Fibroblast of villous mesenchyme (primary cell): ENCODE measurements around the gene TMEM200A. TPM values are rescaled to one million over a fixed set of nuclear protein-coding genes. Genes with fewer than 3 reads are reported as not detected.

Experiments
- DNase-seq: peaks from one replicate; pipeline ENCODE4 v3.0.0-alpha.2; 2010; ENCODE audit warnings: low read depth
- H3K4me3 ChIP-seq: 2 replicates; pipeline ENCODE4 v1.5.1; 2011; ENCODE audit warnings: low read depth, mild to moderate bottlenecking, low read length
- total RNA-seq: library from RNA; depleted of rRNA; stranded (reverse); fragments of >200 nt; gene quantifications from 2 replicates; pipeline ENCODE4 v1.2.3, GENCODE V29; 2012
- TF ChIP-seq, protein P1 (sequence below): IDR thresholded peaks from 2 replicates; pipeline ENCODE4 v1.5.1; 2012; ENCODE audit warnings: low read depth, mild to moderate bottlenecking, low read length; ENCODE audit not compliant: insufficient read depth

The TMEM200A gene
- total RNA-seq, 1 donor: 43.6 TPM

DNA sequence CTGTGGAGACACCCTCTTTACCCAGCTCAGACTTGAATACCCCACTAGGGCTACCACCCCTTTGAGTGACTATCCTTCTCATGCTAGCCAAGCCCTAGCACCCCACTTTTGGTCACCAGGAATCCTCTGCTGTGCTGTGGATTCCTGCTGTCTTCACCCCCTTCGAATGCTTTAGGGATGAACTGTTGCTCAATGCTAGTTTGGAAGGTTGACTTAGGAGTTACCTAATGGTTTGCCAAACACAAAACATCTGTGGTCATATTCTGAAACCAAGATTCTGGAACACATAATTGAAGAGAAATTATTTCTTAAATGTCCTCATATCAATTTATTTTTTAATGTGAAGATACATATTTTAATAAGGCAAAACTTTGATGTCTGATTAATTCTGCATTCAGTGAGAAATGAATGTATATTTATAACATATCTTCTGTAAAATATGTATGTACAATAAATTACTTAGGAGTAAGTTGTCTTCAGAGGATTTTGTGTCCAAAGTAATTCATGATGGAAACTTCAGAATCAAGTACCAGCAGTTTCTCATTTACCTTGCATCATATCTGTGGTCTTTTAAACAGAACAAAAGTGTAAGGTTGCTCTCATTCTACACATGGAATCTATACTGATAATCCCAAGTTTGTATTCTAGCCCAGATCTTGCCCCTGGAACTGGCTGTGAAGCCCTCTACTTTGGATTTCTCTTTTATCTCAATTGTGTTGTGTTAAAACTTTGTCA lies 46.9 kb downstream of the TMEM200A start:
- TF ChIP-seq, protein P1, sequence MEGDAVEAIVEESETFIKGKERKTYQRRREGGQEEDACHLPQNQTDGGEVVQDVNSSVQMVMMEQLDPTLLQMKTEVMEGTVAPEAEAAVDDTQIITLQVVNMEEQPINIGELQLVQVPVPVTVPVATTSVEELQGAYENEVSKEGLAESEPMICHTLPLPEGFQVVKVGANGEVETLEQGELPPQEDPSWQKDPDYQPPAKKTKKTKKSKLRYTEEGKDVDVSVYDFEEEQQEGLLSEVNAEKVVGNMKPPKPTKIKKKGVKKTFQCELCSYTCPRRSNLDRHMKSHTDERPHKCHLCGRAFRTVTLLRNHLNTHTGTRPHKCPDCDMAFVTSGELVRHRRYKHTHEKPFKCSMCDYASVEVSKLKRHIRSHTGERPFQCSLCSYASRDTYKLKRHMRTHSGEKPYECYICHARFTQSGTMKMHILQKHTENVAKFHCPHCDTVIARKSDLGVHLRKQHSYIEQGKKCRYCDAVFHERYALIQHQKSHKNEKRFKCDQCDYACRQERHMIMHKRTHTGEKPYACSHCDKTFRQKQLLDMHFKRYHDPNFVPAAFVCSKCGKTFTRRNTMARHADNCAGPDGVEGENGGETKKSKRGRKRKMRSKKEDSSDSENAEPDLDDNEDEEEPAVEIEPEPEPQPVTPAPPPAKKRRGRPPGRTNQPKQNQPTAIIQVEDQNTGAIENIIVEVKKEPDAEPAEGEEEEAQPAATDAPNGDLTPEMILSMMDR: no peak

DNA sequence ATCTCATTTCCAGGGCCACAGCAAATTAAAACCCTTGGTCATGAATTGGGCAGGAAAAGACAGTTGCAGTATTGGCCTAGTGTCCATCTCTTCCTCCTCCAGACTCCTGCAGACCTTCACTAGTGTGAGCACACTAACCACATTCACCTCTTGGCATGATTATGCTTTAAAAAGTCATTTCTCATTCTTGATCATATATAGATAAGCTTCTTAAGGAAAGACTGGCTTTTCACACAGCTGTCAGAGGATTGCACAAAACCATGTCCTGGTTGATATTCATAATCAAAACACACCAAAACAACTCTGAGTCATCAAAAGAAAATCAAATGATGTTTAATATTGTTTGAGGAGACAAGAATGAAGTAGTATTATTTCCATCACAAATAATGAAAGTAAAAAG lies 52.1 kb downstream of the TMEM200A start:
- no peak overlapping the region for H3K4me3 ChIP-seq
- peak; percentile 91 for DNase-seq
- TF ChIP-seq, protein P1: no peak

More for the DNA sequence above, 46.9 kb downstream of the TMEM200A start:
- DNase-seq: peak; percentile 67
- H3K4me3 ChIP-seq: no peak overlapping the region

DNA sequence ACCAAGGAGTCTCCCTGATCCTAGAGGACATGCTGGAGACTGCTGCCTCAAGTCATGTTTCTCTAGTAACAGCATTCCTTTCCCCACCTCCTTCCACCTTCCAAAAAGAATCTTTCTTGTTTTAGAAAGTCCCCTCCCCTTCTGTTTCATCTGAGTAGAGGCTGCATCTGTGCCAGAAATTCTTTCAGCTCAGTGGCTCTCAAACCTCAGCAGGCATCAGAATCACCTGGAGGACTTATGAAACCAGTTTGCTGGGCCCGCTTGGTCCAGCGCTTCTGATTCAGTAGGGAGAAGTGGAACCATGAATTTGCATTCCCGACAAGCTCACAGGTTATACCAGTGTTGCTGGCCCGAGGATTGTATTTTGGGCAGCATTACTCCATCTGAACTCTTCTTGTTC lies 55.1 kb downstream of the TMEM200A start:
- TF ChIP-seq, protein P1: no peak
- no peak for DNase-seq
- H3K4me3 ChIP-seq: no peak overlapping the region

DNA sequence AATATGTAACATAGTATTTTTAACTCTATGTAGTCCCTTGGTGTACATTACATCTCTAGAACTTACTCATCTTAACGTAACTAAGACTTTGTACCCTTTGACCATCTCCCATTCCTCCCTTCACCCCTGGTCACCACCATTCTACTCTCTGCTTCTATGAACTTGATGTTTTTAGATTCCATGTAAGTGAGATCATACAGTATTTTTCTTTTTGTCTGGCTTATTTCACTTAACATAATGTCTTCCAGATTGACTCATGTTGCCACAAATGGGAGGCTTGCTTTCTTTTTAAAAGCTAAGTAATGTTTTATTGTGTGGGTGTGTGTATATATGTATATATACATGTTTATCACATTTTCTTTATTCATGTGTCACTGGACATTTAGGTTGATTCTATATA lies 55.8 kb downstream of the TMEM200A start:
- no peak overlapping the region for H3K4me3 ChIP-seq
- TF ChIP-seq, protein P1: no peak
- peak; percentile 72 for DNase-seq

DNA sequence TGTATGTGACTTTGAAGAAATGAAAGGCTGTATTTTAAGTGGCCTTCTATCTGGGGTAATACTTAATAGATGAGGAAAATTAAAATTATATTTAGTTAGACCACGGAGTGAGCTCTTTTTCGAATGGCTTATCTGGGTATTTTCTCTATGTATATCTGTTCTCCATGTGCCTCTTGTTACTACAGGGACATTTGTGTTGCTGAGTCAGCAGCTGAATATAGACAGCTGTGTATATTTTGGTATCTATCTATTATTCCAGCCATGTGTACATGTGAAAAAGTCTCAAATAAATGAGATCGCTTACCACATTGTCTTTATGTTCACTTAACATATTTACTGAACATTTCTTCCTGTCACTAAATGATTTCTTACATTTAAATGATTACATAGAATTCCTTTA lies 57.2 kb downstream of the TMEM200A start:
- no peak for DNase-seq
- TF ChIP-seq, protein P1: no peak
- no peak overlapping the region for H3K4me3 ChIP-seq

DNA sequence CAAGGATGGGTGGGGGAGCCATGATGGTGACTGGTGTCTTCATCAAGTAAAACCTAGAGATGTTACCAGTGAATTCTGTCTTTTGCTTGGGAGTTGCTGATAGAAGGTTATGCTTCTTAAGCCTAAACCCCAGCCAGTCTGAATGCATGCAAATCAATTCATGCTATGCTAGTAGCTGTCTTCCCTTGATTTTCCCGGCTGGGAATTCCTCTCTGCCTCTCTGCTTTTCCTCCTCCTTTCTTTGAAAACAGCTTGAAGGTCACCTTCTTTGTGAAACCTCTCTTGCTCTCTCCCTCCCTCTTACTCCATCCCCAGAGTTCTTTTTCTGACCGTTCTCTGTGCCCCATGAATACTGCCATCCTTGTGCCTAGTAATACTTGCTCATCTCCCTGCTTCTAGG lies 58.9 kb downstream of the TMEM200A start:
- TF ChIP-seq, protein P1: no peak
- no peak for DNase-seq

DNA sequence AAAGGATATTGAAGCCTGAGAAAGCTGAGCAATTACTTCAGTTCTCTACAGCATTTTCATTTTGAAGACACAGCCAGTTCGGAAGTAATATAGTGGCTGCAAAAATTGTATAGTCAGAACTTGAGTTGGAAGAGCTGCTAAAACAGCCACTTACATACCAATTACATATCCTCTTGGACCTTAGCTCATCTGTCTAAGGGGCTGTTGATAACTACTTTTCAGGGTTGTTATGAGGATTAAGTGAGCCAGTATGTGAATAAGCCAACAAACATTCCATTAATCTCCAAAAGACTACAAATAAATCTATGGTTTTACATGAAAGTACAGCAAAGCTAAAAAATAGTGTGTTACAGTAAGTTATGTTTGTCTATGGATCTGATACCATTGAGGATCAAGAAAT lies 59.7 kb downstream of the TMEM200A start:
- peak; percentile 55 for DNase-seq
- no peak overlapping the region for H3K4me3 ChIP-seq
- TF ChIP-seq, protein P1: no peak

More for the DNA sequence above, 58.9 kb downstream of the TMEM200A start:
- H3K4me3 ChIP-seq: no peak overlapping the region
